HG02852 (cell line): Measurements from ENCODE around the gene SDK1.
"Not testable (repeated sequence)": the region's sequence is repeated elsewhere in the genome, so short reads cannot be mapped to it uniquely, and the experiment has no call there.

ENCODE experiments used
- ATAC-seq: cut with Tn5 transposase; IDR thresholded peaks from one replicate; pipeline ENCODE4 v1.9.1; 2021; ENCODE audit warnings: mild to moderate bottlenecking, moderate library complexity; ENCODE audit not compliant: unreplicated experiment

The SDK1 gene

DNA sequence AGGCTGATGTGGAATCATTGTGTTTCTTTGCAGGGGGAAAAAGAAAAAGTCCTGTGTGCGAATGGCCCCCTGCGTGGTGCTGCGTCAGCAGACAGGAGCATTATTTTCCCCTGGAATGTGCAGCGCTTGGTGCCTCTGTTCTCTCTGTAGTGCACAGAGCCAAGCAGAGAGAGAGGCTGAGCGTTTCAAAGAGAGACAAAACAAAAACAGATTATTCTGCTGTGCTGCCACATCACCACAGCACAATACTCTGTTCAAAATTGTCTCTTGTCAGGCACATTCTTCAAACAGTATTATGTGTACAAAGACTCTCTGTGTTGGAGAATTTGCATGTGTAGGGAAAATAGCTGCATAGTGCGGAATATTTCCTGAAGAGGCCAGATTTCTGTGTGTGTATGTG, 609.0 kb downstream of the SDK1 start:
- ATAC-seq = no peak

DNA sequence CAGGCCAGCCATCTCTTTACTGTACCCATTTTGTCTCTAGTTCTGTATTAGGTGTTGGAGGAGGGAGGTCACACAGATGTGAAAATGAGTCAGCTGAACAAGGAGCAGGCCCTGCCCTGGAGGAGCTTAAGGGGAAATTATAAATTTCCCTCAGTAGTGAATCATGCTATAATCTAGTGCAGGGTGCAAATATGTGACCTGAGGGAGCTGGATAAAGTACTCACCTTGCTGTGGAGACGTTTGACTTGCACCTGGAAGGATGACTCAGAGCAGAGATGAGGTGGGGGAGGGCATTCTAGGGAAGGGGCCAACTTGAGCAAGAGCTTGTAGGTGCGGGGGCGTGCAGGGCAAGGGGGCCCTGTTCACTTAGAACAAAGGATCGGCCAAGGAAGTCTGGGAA, 610.6 kb downstream of the SDK1 start:
- ATAC-seq = no peak

DNA sequence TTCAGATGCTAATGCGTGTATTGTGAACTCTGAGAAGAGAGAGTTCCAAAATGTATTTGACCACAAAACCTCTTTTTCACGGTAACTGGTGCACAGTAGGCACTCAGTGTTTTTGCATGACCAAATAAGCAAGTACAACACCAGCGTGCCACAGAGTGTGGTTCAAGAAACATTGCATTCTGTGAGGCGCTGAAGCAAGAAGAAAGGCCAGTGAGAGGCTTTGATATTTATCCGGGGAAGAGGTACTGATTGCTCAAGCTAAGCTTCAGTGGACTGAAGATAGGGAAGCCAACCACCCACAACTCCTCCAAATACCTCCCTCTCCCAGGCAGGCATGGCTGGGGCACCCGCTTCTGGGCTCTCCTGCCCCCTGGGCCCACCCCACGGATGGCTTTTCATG, 611.2 kb downstream of the SDK1 start:
- no peak for ATAC-seq

DNA sequence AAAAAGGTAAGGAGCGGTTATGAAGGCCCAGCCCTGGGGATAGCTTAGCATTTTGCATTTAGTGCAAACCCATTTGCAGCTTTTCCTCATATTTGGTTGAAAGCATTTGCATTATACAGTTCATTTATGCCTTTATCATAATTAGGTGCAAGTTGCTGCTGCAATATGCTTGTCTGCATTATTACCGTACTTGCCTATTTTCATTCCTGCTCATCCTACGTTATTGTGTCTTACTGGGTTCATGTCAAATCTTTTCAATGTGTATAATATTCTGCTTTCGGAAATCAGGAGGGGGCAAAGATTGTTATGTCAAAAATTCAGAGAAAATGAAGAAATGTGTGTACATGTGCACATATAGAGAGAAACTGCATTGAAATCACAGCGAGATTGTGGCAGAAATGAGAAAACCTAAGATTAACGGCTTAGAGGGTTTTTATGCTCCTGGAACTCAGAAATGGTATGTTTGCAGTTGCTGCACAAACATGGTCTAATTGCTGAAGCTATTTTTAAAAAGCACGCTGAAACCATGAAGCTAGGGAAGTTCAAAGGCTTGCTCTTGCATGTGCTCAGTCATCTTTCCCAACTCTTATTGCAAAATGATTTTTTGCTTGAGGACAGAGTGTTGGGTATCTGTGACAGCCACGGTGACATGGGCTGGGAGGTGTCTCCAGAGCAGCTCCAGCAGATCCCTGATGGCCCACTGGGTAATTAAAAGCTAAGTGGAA, 613.2 kb downstream of the SDK1 start:
- no peak for ATAC-seq

DNA sequence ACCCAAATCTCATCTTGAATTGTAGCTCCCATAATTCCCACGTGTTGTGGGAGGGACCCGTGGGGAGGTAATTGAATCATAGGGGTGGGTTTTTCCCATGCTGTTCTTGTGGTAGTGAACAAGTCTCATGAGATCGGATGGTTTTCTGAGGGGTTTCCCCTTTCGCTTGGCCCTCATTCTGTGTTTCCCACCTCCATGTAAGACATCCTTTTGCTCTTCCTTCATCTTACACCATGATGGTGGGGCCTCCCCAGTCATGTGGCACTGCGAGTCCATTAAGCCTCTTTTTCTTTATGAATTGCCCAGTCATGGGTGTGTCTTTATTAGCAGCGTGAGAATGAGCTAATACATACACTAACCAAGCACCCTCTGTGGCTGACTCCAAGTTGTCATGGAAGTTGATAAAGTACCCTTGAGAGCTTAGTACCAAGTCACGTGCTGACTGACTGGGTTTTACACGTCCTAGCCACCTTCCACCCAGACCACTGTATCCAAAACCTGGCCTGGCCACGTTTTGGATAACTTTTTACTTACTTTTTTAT, 614.4 kb downstream of the SDK1 start:
- no peak for ATAC-seq

DNA sequence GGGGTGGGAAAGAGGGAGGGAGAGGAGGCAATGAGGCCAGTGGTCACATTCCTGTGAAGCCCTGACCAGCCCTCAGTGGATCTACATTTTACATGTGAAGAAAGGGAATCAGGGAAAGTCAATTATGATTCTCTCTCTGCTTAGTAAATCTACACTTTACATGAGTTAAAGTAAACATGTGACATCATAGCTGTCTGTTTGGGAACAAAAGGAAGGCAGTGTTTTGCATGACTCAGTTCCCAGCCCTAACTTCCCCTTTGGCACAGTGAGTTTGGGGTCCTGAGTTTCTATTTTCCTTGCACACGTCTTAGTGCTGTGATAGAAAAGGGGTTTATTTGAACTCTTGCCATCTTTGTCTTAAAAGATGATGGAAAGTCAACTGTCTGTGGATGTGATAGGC, 615.1 kb downstream of the SDK1 start:
- no peak for ATAC-seq

DNA sequence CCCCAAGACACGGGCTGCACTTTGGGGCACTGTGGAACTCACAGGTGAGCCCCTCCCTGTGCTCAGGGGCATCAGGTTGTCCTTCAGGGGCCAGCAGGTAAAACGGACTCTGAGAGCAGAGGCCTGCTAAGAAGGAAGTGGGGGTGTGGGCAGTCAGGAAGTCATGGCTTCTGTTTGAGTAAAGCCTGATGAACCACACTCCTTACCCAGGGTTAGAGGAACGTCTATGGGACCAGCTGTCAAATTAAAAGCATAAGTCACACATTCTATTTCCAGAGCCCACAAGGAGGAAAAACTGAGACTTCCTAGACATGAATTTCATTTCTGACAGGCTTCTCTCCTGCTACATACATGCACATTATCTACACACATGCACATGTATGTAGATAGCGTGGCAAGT, 616.4 kb downstream of the SDK1 start:
- ATAC-seq = no peak

DNA sequence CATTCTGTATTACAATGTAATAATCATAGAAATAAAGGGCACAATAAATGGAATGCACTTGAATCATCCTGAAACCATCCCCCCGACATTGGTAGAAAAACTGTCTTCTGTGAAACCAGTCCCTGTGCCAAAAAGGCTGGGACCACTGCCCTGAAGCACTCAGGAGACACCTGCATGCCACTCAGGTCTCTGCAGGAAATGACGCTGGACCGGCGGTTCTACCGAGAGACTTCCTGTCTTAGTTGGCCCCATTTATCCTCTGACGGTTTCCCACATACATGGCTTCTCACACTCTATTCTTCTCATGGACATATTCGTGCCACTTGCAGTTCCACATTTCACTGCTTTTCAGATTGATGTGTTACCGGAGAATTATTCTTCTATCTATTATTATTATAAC, 617.5 kb downstream of the SDK1 start:
- ATAC-seq = no peak

DNA sequence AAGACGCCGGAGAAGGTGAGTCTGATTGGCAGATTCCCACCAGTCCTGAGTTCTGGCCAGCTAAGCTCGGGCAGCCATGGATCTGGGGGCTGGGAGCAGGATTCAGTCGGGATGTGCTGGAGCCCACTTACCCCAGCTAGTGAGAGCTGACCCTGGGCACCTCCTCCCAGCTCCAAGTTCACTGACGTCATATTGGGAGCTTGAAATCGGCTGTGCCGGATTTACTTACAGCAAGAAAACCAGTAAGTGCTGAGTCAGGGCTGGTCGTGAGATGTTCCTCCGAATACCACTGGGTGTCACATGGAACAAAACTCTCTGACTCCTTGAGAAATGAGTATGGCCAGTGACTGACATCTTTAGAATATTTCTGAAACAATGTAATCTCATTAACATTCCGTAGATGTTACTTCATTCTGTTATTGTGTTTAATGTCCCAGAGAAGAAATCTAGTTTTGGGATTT, 621.2 kb downstream of the SDK1 start:
- no peak for ATAC-seq

DNA sequence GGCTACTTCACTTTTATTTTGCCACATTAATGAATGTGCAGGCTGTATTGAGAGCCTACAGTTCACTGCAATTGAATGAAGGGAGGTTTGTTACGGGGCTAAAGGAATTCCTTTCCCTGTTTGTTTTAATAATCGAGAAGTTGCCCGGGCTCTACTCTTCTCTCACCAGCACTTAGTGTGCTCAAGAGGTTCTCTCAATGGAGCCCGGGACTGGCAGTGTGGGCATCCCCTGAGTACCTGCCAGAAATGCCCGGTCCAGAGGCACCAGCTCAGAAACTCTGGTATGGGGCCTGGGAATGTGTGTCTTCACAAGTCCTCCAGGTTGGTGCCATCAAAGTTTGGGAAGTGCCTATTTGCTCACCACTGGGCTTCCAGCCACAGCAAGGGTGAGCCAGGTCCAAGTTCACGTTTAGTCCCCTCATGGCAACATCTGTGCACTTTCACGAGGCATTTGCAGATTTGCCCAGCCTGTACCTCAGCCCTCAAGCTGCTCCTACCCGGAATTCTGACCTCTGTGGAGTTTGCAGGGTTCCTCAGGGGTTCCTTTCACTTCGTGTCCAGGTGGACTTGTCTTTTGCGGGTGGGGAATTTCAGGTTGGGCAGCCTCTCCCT, 622.4 kb downstream of the SDK1 start:
- no peak for ATAC-seq

DNA sequence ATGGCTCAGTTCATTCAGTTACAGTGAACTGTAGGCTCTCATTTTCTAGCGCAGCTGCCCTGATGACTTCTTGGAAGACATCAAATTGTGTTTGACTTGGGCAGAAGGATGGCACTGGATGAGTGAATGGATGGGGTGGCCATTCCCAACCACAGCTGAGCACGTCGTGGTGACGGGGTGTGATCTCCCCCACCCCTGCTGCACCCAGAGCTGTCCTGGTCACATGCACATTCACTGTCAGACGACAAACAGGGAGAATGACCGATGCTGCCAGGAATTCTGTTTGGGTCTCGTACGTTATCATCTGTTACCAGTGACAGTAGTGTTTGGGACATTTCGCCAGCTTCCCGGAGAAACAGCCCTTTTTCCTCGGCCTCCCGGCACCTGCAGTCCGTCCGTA, 623.2 kb downstream of the SDK1 start:
- no peak for ATAC-seq

DNA sequence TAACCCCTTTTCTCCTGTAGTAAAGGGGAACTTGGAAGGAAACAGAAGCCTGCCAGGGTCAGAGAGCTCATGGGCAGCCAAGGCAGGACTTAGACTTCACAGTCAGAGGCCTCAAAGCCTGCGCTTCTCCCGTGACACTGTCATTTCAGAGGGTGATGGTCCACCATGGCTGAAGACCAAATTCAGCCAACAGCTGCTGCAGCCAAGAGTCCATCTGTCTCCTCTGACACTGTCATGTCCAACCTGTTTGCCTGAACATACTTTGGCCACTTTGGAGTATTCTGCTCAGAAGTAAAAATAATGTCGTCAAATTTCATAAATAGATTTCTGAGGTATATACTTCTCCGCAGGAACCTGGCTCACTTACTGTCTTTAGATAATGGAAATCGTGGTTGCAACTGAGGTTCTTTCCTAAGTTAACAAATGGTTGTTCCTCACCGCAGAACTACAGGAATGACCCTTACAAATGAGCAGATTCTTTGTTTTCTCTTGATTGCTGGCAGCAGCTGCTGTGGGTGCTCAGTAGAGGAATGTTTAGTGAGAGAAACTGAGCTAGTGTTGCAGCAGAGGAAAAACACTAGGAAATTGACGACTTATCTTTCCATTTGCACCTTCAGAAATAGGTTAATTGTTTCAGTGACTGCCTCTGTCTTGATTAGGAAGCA, 626.5 kb downstream of the SDK1 start:
- no peak for ATAC-seq

DNA sequence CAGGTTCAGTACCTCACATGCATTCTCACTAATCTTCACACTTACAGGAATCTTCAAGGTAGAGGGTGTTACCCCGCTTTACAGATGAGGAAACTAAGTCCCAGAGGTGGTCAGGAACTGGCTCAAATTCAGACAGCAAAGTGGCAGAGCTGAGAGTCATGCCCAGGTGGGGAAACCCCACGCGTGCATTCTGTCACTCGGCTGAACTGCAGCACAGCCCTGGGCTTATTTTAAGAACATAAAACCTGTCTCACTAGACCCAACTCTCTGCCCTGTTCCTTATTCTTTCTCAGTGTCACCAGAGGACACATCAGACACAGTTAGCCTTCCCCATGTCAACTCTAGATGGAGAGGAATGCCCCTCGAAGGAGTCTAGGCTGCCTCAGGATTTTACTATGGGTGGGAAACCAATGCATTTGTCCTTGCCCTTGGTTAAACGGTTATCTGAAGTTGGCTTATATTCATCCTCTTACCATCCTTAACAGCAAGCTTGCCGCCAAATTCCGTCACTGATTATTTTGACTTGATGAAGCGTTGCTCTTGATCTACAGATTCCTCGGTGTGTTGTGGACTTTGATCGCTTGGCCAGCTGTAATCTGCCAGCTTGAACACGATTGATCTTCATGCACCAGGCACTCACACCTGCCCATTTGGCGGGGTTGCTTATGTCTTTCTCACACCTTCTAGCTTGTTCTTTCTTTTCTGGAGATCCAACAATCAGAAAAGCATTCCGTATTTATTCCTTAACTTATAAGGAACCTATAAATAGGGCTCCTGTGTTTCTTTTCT, 627.9 kb downstream of the SDK1 start:
- no peak for ATAC-seq

DNA sequence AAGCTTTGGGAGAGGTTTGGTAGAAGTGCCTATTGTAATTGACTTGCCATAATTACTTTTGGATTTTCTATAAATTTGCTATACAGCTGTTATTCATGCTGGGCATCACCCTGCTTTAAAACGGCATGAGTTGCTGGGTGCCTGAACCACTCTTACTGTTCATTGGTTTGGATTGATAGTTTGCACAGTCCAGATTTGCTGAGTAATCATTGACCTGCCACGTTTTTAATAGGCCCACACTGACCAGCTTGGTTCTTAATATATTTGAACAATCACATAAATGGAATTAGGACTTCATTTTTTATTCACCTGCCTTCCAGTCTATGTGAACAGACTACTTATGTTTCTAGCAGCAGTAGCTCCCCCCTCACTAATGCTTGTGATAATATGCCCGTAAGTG, 630.8 kb downstream of the SDK1 start:
- ATAC-seq = no peak

DNA sequence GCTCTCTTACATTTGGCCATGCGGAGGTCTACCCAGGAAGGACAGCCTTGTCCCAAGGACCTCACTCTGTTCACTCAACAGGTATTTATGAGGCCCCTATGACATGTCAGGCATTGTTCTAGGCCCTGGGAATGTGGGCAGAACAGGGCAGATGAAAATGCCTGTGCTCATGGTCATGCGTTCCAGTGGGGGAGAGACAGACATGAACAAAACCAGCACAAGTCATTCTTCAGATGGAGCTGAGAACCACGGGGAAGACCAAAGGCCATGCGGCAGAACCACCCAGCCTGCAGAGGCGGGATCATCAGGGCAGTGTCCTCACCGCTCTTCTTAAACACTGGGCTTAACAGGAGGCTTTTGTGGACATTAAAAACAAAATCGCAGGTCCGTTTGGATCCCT, 636.1 kb downstream of the SDK1 start:
- ATAC-seq = no peak

DNA sequence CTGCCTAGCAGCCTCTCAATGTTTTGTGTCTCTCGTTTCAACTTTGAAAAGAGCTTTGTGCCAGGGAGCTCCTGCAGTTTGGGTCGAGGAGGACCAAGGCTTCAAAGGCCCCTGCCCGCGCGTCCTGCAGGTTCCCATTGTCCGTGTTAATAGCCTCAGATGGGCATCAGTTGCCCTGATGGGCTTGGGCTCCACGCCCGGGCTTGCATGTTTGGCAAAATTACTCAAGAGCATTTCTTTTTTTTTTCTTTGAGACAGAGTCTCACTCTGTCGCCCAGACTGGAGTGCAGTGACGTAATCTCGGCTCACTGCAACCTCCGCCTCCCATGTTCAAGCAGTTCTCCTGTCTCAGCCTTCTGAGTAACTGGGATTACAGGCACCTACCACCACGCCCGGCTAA, 636.6 kb downstream of the SDK1 start:
- ATAC-seq = no peak

DNA sequence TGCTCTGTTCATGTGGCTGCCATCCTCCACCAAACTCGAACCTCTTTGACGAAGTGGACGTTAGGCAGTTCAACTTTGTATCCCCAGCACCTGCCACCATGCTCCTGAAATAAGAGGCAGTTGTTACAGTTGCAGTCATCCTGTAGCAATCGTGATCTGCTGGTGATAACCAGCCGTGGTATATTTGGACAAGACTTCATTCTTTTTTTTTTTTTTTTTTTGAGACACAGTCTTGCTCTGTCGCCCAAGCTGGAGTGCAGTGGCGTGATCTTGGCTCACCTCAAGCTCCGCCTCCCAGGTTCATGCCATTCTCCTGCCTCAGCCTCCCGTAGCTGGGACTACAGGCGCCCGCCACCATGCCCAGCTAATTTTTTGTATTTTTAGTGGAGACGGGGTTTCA, 640.7 kb downstream of the SDK1 start:
- ATAC-seq = not testable (repeated sequence)

DNA sequence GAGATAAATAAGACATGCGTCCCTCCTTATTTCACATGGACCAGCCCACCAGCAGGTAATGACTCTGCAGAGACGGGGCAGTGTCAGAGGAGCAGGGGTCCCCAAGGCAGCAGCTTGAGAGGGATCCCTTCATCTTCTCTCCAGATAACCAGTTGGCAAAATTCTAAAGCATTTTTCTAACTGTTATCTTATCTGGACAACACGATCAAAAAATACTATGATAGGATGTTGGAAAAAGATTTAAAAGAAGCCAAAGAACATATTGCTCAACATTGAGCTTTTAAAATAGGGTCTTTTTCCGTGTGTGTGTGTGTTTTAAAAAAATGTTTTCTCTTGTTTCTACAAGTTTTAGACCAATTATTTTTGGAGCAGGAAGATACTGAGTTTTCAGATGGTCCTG, 641.2 kb downstream of the SDK1 start:
- no peak for ATAC-seq

DNA sequence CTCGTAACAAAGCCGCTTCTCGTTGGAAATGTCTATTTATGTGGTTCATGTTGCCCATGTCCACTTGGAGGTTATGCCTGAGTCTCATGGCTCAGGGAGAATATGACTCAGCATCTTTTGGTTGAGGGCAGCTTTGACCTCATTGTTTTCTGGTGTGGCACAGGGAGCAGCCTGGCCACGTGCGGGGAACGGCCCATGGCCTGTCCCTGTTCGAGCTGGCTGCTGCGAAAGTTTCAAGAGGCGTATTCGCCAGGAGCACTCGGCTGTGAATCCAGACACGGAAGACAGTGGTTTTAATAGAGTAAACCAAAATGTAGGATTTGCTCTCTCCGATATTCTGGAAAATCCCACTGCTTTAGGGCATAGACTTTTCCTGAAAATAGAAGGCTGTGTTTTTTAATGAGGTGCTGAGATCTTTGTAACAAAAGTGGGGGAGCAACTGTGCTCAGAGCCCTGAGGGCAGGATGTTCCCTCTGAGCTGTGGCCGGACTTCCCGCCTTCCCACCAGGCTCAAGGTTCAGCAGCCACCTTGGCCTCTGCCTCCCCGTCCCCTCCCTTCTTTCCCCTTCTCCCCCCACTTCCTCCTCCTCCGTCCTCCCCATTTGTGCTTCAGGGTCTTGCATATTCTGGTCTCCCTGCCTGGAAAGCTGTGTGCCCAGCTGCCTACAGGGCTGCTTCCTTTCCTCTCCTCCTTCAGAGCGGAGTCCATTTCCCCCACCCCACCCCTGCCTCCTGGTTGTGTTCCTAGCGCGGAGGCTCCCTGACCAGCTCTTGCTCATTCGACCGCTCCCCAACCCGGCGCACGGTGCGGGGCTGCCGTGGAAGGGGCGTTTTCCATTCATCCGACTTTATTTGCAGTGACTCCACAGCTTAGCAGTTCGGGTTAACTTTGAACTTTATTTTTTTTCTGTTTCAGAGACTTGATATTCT, 642.0 kb downstream of the SDK1 start:
- no peak for ATAC-seq
